Liver (tissue), 9 donors: Measurements from ENCODE around the gene AUP1. TPM values are rescaled to one million over a fixed set of nuclear protein-coding genes. Genes with fewer than 3 reads are reported as not detected.

ENCODE experiments used
- DNase-seq: peaks from one replicate; pipeline ENCODE4 v3.0.0-alpha.2; 2017; ENCODE audit warnings: low spot score
- H3K27ac ChIP-seq, 2 donors: one replicate each; pipeline ENCODE4 v1.7.0; 2013; ENCODE audit warnings: inconsistent platforms in 2 of 2, low read length in 2 of 2, control low read depth in 1 of 2, low read depth in 1 of 2, mild to moderate bottlenecking in 1 of 2
- H3K27me3 ChIP-seq, 4 donors: one replicate each; pipeline versions ENCODE4 v1.6.1 to v1.7.0; 2013; ENCODE audit warnings: low read length in 3 of 4, inconsistent platforms in 1 of 4, mild to moderate bottlenecking in 1 of 4, moderate library complexity in 1 of 4; ENCODE audit not compliant: control insufficient read depth in 4 of 4, insufficient read depth in 4 of 4
- H3K36me3 ChIP-seq, 4 donors: one replicate each; pipeline versions ENCODE4 v1.6.1 to v1.7.0; 2013; ENCODE audit warnings: low read length in 3 of 4, mild to moderate bottlenecking in 3 of 4, low read depth in 1 of 4, moderate library complexity in 1 of 4; ENCODE audit not compliant: control insufficient read depth in 4 of 4, insufficient read depth in 3 of 4
- H3K4me1 ChIP-seq, 4 donors: one replicate each; pipeline versions ENCODE4 v1.6.1 to v1.7.0; 2013; ENCODE audit warnings: low read length in 3 of 4, mild to moderate bottlenecking in 3 of 4, moderate library complexity in 1 of 4; ENCODE audit not compliant: control insufficient read depth in 4 of 4, insufficient read depth in 4 of 4
- H3K4me3 ChIP-seq, 3 donors: one replicate each; pipeline versions ENCODE4 v1.6.1 to v1.7.0; 2013; ENCODE audit warnings: low read length in 3 of 3, control low read depth in 1 of 3, low read depth in 1 of 3, mild to moderate bottlenecking in 1 of 3
- H3K9ac ChIP-seq, 2 donors: one replicate each; pipeline ENCODE4 v1.7.0; 2013; ENCODE audit warnings: low read length in 2 of 2, mild to moderate bottlenecking in 2 of 2, moderate library complexity in 2 of 2, control low read depth in 1 of 2, low read depth in 1 of 2
- H3K9me3 ChIP-seq, 4 donors: one replicate each; pipeline versions ENCODE4 v1.6.1 to v1.7.0; 2013; ENCODE audit warnings: low read length in 3 of 4; ENCODE audit not compliant: control insufficient read depth in 4 of 4
- FOXA1 ChIP-seq: IDR thresholded peaks from 2 replicates; pipeline ENCODE4 v1.6.1; 2016; ENCODE audit warnings: antibody characterized with exemption
- FOXA2 ChIP-seq: IDR thresholded peaks from 2 replicates; pipeline ENCODE4 v1.6.1; 2016; ENCODE audit warnings: antibody characterized with exemption
- GABPA ChIP-seq, 2 donors: IDR thresholded peaks in 1 of 2; conservative IDR thresholded peaks in 1 of 2; 2 replicates each; pipeline ENCODE4 v1.6.1; 2016; ENCODE audit warnings: antibody characterized with exemption in 2 of 2, mild to moderate bottlenecking in 1 of 2, moderate library complexity in 1 of 2
- HNF4G ChIP-seq: IDR thresholded peaks from 2 replicates; pipeline ENCODE4 v1.6.1; 2016; ENCODE audit warnings: antibody characterized with exemption
- JUND ChIP-seq, 2 donors: IDR thresholded peaks; 2 replicates each; pipeline ENCODE4 v1.6.1; 2016; ENCODE audit warnings: antibody characterized with exemption in 2 of 2
- NR2F2 ChIP-seq: IDR thresholded peaks from 2 replicates; pipeline ENCODE4 v1.6.1; 2016; ENCODE audit warnings: antibody characterized with exemption
- RAD21 ChIP-seq, 2 donors: IDR thresholded peaks; 2 replicates each; pipeline ENCODE4 v1.6.1; 2016; ENCODE audit warnings: antibody characterized with exemption in 2 of 2, mild to moderate bottlenecking in 2 of 2
- RXRA ChIP-seq, 2 donors: IDR thresholded peaks; 2 replicates each; pipeline ENCODE4 v1.6.1; 2017 to 2018; ENCODE audit warnings: antibody characterized with exemption in 2 of 2, mild to moderate bottlenecking in 1 of 2
- SP1 ChIP-seq: IDR thresholded peaks from 2 replicates; pipeline ENCODE4 v1.6.1; 2018; ENCODE audit warnings: antibody characterized with exemption, mild to moderate bottlenecking
- ZBTB33 ChIP-seq: IDR thresholded peaks from 2 replicates; pipeline ENCODE4 v1.6.1; 2016; ENCODE audit warnings: antibody characterized with exemption
- WGBS: extraction: QIAGEN DNeasy Blood & Tissue Kit; methylation state at CpG from one replicate; pipeline ENCODE4 v1.1.7; 2013; 5-methylcytosine and 5-hydroxymethylcytosine counted together
- polyA plus RNA-seq, 2 donors: library from polyadenylated mRNA; stranded (reverse) in 1 of 2; unstranded in 1 of 2; fragments of 200-250 nt in 1 of 2; fragments of >200 nt in 1 of 2; fragmentation: Nextera tagmentation in 1 of 2; extraction: Ambion mirVana in 1 of 2; gene quantifications; one replicate each; pipeline versions ENCODE4 v1.2.1 to v1.2.3, GENCODE V29; 2013 to 2015
- total RNA-seq, 2 donors: library from RNA; depleted of rRNA; stranded (reverse); fragments of >200 nt; gene quantifications; one replicate each; pipeline ENCODE4 v1.2.3, GENCODE V29; 2014
- TF ChIP-seq, protein P1 (sequence below): IDR thresholded peaks from 2 replicates; pipeline ENCODE4 v1.6.1; 2016; ENCODE audit warnings: antibody characterized with exemption
- TF ChIP-seq, protein P2 (sequence below): IDR thresholded peaks from 2 replicates; pipeline ENCODE4 v1.6.1; 2016; ENCODE audit warnings: antibody characterized with exemption
- donor health status: healthy.
- donor health status: healthy.
- donor health status: healthy.
- donor health status: healthy.
- donor health status: healthy.

AUP1 gene
- total and polyA plus RNA-seq, 4 donors: 62.6 to 126 (median 109) TPM

DNA sequence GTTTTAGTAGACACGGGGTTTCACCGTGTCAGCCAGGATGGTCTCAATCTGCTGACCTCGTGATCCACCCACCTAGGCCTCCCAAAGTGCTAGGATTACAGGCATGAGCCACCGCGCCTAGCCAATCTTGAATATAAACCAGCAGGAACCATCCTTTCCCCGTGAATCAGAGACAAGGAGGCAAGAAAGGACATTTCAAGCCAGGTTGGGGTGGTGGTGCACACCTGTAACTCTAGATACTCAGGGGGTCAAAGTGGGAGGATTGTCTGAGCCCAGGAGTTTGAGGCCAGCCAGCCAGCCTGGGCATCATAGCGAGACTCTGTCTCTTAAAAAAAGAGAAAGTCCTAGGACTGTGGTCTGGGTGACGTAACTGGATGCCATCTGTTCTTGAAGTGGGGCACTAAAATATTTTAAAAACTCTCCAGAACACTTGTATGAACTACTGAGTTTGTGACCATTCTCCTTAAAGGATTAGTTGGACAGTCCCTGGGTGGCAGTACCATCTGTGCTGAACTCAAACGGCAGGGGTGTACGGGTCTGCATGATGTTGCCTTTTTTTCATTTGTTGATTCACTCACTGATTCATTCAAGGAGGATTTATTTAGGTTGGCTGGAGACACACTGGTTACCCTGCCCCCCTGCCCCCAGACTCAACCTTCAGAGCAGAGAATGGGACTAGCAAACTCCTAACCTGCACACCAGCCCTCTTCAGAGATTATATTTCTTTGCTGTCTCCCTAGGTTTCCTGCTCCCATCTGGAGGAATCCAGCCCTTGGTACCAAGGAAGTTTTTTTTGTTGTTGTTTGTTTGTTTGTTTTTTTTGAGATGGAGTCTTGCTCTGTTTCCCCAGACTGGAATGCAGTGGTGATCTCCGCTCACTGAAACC lies 18.2 kb downstream of the AUP1 start:
- Histone ChIP-seq H3K27me3 (peaks cover 7 to 20% (median 10%) of the 10 kb centered on the region in 4 donors), H3K4me1 (peaks cover 16 to 31% (median 21%) of the 10 kb centered on the region in 4 donors), H3K9me3 (no peaks in the 10 kb centered on the region), H3K9ac (no peak overlapping the region), H3K4me3 (no peak overlapping the region), H3K27ac (no peak overlapping the region), H3K36me3 (no peaks in the 10 kb centered on the region)
- no peak for DNase-seq
- WGBS: 36% methylated on average over 11 of the region's 11 CpGs
- TF ChIP-seq RAD21 (IDR thresholded peaks at IDR 0.05) (no peak), ZBTB33 (no peak), NR2F2 (no peak), SP1 (no peak)
- TF ChIP-seq, protein P1, sequence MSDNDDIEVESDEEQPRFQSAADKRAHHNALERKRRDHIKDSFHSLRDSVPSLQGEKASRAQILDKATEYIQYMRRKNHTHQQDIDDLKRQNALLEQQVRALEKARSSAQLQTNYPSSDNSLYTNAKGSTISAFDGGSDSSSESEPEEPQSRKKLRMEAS: no peak

- TF ChIP-seq RXRA (IDR thresholded peaks at IDR 0.05) (no peak), JUND (IDR thresholded peaks at IDR 0.05) (no peak), FOXA1 (no peak), HNF4G (no peak), ZBTB33 (no peak), FOXA2 (no peak), GABPA (IDR thresholded peaks at IDR 0.05 in 1 of 2, conservative IDR thresholded peaks at IDR 0.05 in 1 of 2) (no peak), NR2F2 (no peak), RAD21 (IDR thresholded peaks at IDR 0.05) (no peak)
- TF ChIP-seq, protein P2, sequence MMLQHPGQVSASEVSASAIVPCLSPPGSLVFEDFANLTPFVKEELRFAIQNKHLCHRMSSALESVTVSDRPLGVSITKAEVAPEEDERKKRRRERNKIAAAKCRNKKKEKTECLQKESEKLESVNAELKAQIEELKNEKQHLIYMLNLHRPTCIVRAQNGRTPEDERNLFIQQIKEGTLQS: no peak
- TF ChIP-seq, protein P1: no peak
- no peaks in the 10 kb centered on the region for H3K9me3 ChIP-seq
- H3K9ac ChIP-seq: no peak overlapping the region
- no peak overlapping the region for H3K27ac ChIP-seq
- H3K4me3 ChIP-seq: no peak overlapping the region
- peaks cover 4 to 20% (median 9%) of the 10 kb centered on the region in 4 donors for H3K27me3 ChIP-seq
- 80% methylated on average over 4 of the region's 4 CpGs for WGBS
- H3K36me3 ChIP-seq: peaks cover 0 to 6% (median 2%) of the 10 kb centered on the region in 4 donors
- peaks cover 9 to 29% (median 20%) of the 10 kb centered on the region in 4 donors for H3K4me1 ChIP-seq
- no peak for DNase-seq
Observed at GRCh38 chr2:74510272-74510671, 19.2 kb downstream of the AUP1 start.
